ENCODE data around the gene IL22RA2.

DNA sequence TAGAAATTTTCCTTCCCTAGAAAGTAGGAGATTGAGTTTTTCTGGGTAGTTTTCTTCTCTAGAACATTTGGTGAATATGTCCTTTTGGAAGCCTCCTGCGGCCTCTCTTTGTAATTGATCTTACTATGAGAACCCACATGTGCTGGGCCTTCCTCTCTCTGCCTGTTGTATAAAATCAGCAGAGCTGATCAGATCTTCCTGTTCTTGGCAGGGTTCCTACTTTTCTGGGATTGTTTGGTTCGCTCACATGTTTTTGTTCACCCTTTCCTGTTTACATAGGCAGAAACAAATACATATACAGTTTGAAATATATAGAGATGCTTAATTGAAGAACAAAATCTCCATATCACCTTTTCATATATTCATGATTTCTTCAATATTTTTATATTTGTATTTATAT lies 57.8 kb downstream of the IL22RA2 start:
- TF ChIP-seq TAF1 (IDR thresholded peaks at IDR 0.05; ENCODE audit: borderline replicate concordance, low read depth, low read length) = no peak
- no peak for TF ChIP-seq POLR2AphosphoS5 (IDR thresholded peaks at IDR 0.05; ENCODE audit: low read depth, low read length)
- no peak for TF ChIP-seq POLR2A (IDR thresholded peaks at IDR 0.05; ENCODE audit: low read depth, low read length)
